ENCODE data around the gene TMIE. TPM values are rescaled to one million over a fixed set of nuclear protein-coding genes. Genes with fewer than 3 reads are reported as not detected.

The TMIE gene
- total and polyA plus RNA-seq, 2 of the 13 experiments (the other 11 are each of a cell fraction or from before 2014, with no cell fraction given) = not detected

- TF ChIP-seq ZNF180 (CRISPR knock-in tag; IDR thresholded peaks at IDR 0.05; ENCODE audit: borderline replicate concordance, low read depth) = no peak
- no peak for TF ChIP-seq ZNF775 (CRISPR knock-in tag; IDR thresholded peaks at IDR 0.05; ENCODE audit: borderline replicate concordance)
- TF ChIP-seq ZSCAN21 (CRISPR knock-in tag; IDR thresholded peaks at IDR 0.05; ENCODE audit: borderline replicate concordance) = no peak
Measured at GRCh38 chr3:46693892-46694226, 7.3 kb upstream of the TMIE start (continued).

- H3K27ac ChIP-seq (ENCODE audit: extremely low read length, insufficient read depth, low read length) = no peak overlapping the region
- no peak for DNase-seq (ENCODE audit: low spot score)
- POLR2A ChIA-PET = no interaction called here
- no peak for ATAC-seq
- FAIRE-seq = no peak
- H3K9ac ChIP-seq (ENCODE audit: insufficient read depth, low read depth, low read length) = no peak overlapping the region
- no peak overlapping the region for H3K4me2 ChIP-seq (ENCODE audit: low read depth, low read length)
- in situ Hi-C loops (cut with HindIII; ENCODE audit: extremely low pct_ligation_motif_present, low pct_unique_long_range_greater_than_20kb) (no loop called here), intact Hi-C loops (cut with micrococcal nuclease; ENCODE audit: unreplicated experiment) (no loop called here)
- WGBS (ENCODE audit: low lambda C conversion rate) = 43% methylated on average over 2 of the region's 3 CpGs
- no peaks in the 10 kb centered on the region for H3K79me2 ChIP-seq (ENCODE audit: insufficient read depth, low read length)
- no peaks in the 10 kb centered on the region for H3K9me3 ChIP-seq (ENCODE audit: low read length)
- H3K4me3 ChIP-seq (replicated peaks in 1 of 3; ENCODE audit: insufficient read depth in 1 of 3, low read depth in 2 of 3, low read length in 3 of 3) = no peak overlapping the region
- H3K36me3 ChIP-seq (replicated peaks in 1 of 2; ENCODE audit: control insufficient read depth in 1 of 2, insufficient read depth in 2 of 2, low read length in 2 of 2) = no peaks in the 10 kb centered on the region
- no peaks in the 10 kb centered on the region for H3K4me1 ChIP-seq (ENCODE audit: insufficient read depth, low read length)
- CTCF ChIA-PET (ENCODE audit: low intra/inter-chr PET ratio, low total read pairs) = interaction anchor here (1.4 kb wide), 1 partner anchor 206 kb away, joined by 5 read pairs; no protein-coding TSS in a partner anchor
- H4K20me1 ChIP-seq (ENCODE audit: insufficient read depth, low read length) = no peaks in the 10 kb centered on the region
- peaks cover 0 to 10% of the 10 kb centered on the region in 2 experiments; a peak in 2 of 5 replicates for H3K27me3 ChIP-seq (ENCODE audit: control insufficient read depth in 1 of 2, insufficient read depth in 2 of 2, low read length in 2 of 2)
- BruUV-seq (replicated peaks) = no TSS peak
- no peak overlapping the region for H2AFZ ChIP-seq (ENCODE audit: low read length)
- TF ChIP-seq TEAD3 (CRISPR knock-in tag; optimal IDR thresholded peaks at IDR 0.05; ENCODE audit: borderline replicate concordance) = no peak
- TF ChIP-seq ZNF547 (CRISPR knock-in tag; IDR thresholded peaks at IDR 0.05) = no peak
- no peak for TF ChIP-seq ETV6 (CRISPR knock-in tag; conservative IDR thresholded peaks at IDR 0.05)
- TF ChIP-seq ZNF235 (CRISPR knock-in tag; IDR thresholded peaks at IDR 0.05; ENCODE audit: borderline replicate concordance) = no peak
- no peak for TF ChIP-seq SKIL (CRISPR knock-in tag; IDR thresholded peaks at IDR 0.05; ENCODE audit: borderline replicate concordance)
- TF ChIP-seq ZNF841 (CRISPR knock-in tag; IDR thresholded peaks at IDR 0.05; ENCODE audit: borderline replicate concordance) = no peak
- no peak for TF ChIP-seq ZFP91 (CRISPR knock-in tag; IDR thresholded peaks at IDR 0.05; ENCODE audit: borderline replicate concordance)
- no peak for TF ChIP-seq MAFG (CRISPR knock-in tag; IDR thresholded peaks at IDR 0.05)
- TF ChIP-seq ZNF672 (CRISPR knock-in tag; IDR thresholded peaks at IDR 0.05) = no peak
- TF ChIP-seq TIGD3 (CRISPR knock-in tag; IDR thresholded peaks at IDR 0.05; ENCODE audit: borderline replicate concordance) = no peak
Measured at GRCh38 chr3:46694520-46694919, 6.7 kb upstream of the TMIE start.
